ENCODE data around the gene PLXNB3.

PLXNB3 gene

DNA sequence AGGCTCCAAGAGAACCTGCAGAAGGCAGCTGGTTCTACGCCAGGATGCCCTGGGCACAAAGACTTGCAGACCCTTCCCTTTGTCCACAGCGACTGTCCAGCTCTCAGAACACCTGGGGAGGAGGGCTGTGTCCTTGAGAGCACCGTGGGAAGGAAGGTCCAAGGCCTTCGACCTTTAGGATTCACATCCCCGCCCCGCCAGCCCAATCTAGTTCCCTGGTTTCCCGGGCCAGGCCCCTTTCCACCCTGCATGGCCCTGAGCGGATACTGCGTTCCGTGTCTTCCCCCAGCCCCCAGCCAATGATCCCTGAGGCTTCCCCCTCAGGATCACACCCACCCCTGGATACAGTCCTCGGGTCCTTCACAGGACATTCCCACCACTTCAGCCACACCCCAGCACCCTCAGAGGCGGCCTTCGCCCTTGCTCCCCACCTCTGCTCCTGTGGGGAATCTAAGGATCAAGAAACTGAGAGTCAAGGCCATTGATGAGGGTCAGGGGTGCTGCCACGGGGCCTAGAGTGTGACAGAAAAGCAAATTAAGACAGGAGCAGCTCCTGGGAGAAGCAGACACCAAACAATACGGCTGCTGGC is 30.3 kb upstream of the PLXNB3 start:
- TF ChIP-seq CTCF (IDR thresholded peaks at IDR 0.05; ENCODE audit: low read length, missing control alignments) = no peak
- no peak for DNase-seq (ENCODE audit: low read depth)
- no peak overlapping the region for H3K4me3 ChIP-seq (replicated peaks; ENCODE audit: low read depth, low read length)

DNA sequence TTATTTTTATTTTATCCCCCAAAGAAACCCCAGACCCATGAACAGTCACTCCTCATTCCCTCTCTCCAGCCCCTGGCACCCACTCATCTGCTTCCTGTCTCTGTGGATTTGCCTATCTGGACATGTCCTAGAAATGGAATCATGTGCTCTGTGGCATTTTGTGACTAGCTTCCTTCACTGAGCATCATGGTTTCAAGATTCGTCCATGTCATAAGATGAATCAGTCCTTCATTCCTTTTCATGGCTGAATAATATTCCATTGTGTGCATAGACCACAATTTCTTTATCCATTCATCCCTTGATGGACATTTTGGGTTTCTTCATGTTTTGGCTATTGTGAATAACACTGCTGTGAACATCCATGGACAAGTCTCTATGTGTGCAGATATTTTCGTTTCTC is 29.2 kb upstream of the PLXNB3 start:
- DNase-seq (ENCODE audit: low read depth) = no peak
- no peak for TF ChIP-seq CTCF (IDR thresholded peaks at IDR 0.05; ENCODE audit: low read length, missing control alignments)
- H3K4me3 ChIP-seq (replicated peaks; ENCODE audit: low read depth, low read length) = no peak overlapping the region

GRCh38 chrX:153735274-153735673 is 28.8 kb upstream of the PLXNB3 start:
- DNase-seq (ENCODE audit: low read depth) = no peak
- H3K4me3 ChIP-seq (replicated peaks; ENCODE audit: low read depth, low read length) = no peak overlapping the region
- TF ChIP-seq CTCF (IDR thresholded peaks at IDR 0.05; ENCODE audit: low read length, missing control alignments) = no peak

GRCh38 chrX:153736071-153736820 is 27.8 kb upstream of the PLXNB3 start:
- TF ChIP-seq CTCF (IDR thresholded peaks at IDR 0.05; ENCODE audit: low read length, missing control alignments) = no peak
- no peak for DNase-seq (ENCODE audit: low read depth)
- no peak overlapping the region for H3K4me3 ChIP-seq (replicated peaks; ENCODE audit: low read depth, low read length)

- TF ChIP-seq CTCF (IDR thresholded peaks at IDR 0.05; ENCODE audit: low read length, missing control alignments) = no peak
- no peak for DNase-seq (ENCODE audit: low read depth)
- no peak overlapping the region for H3K4me3 ChIP-seq (replicated peaks; ENCODE audit: low read depth, low read length)
Observed at GRCh38 chrX:153736871-153737441, 27.1 kb upstream of the PLXNB3 start.

- DNase-seq (ENCODE audit: low read depth) = no peak
- no peak overlapping the region for H3K4me3 ChIP-seq (replicated peaks; ENCODE audit: low read depth, low read length)
- no peak for TF ChIP-seq CTCF (IDR thresholded peaks at IDR 0.05; ENCODE audit: low read length, missing control alignments)
Observed at GRCh38 chrX:153738056-153738605, 25.9 kb upstream of the PLXNB3 start.
